HL-60 (cell line): ENCODE data around the gene SYT13.

Source experiments
- DNase-seq, 2 experiments: peaks; one replicate each; pipeline ENCODE4 v3.0.0-alpha.2; 2010 to 2020; ENCODE audit warnings: low read depth in 1 of 2, low spot score in 1 of 2
- H3K27ac ChIP-seq: fragments of 250-450 bp; sonication (Bioruptor Pico); replicated peaks from 2 replicates; pipeline ENCODE4 v1.5.1; 2020; ENCODE audit warnings: mild to moderate bottlenecking, moderate library complexity
- H3K27me3 ChIP-seq: fragments of 250-450 bp; sonication (Bioruptor Pico); 2 replicates; pipeline ENCODE4 v1.5.1; 2021; ENCODE audit warnings: mild to moderate bottlenecking, moderate library complexity; ENCODE audit not compliant: insufficient read depth, poor library complexity, severe bottlenecking
- H3K4me3 ChIP-seq: replicated peaks from 2 replicates; pipeline ENCODE4 v1.5.1; 2011; ENCODE audit warnings: mild to moderate bottlenecking, control low read depth, low read length; ENCODE audit not compliant: insufficient read depth
- GABPA ChIP-seq: IDR thresholded peaks from 2 replicates; pipeline ENCODE4 v1.6.1; 2012; ENCODE audit warnings: low read depth
- POLR2AphosphoS5 ChIP-seq: IDR thresholded peaks from 2 replicates; pipeline ENCODE4 v1.6.1; 2012; ENCODE audit warnings: low read depth
- REST ChIP-seq: IDR thresholded peaks from 2 replicates; pipeline ENCODE4 v1.6.1; 2012; ENCODE audit warnings: low read depth; ENCODE audit not compliant: insufficient replicate concordance
- SPI1 ChIP-seq: IDR thresholded peaks from 2 replicates; pipeline ENCODE4 v1.6.1; 2012; ENCODE audit warnings: low read depth, mild to moderate bottlenecking, borderline replicate concordance
- TF ChIP-seq, protein P1 (sequence below): IDR thresholded peaks from one replicate; pipeline ENCODE4 v1.5.1; 2011; ENCODE audit warnings: low read length, control low read depth, inconsistent platforms; ENCODE audit not compliant: insufficient read depth

Gene SYT13

GRCh38 chr11:45248501-45249011 lies 37.6 kb downstream of the SYT13 start:
- H3K27me3 ChIP-seq: peaks cover 2% of the 10 kb centered on the region
- H3K27ac ChIP-seq: no peak overlapping the region
- TF ChIP-seq REST (no peak), SPI1 (no peak), GABPA (no peak)
- no peak overlapping the region for H3K4me3 ChIP-seq
- no peak for DNase-seq

DNA sequence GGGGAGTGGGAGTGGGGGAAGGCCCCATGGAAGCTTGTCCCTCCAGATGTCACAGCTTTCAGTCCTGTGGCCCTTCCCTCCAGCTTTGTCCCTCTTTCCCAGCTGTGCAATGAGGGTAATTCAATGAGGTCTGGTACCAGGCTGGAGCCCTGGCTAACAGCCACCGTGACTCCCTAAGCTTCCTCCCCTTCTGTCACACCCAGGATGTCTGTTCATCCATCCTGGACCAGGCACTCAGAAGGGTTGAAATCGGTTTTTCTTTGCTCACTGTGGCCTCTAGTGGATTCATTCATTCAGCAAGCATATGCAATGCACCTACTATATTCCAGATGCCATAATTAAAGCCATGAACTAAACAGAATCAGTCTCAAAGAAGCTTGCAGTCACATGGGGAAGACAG lies 38.7 kb downstream of the SYT13 start:
- H3K27ac ChIP-seq: no peak overlapping the region
- peaks cover 2% of the 10 kb centered on the region for H3K27me3 ChIP-seq
- TF ChIP-seq SPI1 (no peak), POLR2AphosphoS5 (no peak), REST (no peak), GABPA (no peak)
- TF ChIP-seq, protein P1, sequence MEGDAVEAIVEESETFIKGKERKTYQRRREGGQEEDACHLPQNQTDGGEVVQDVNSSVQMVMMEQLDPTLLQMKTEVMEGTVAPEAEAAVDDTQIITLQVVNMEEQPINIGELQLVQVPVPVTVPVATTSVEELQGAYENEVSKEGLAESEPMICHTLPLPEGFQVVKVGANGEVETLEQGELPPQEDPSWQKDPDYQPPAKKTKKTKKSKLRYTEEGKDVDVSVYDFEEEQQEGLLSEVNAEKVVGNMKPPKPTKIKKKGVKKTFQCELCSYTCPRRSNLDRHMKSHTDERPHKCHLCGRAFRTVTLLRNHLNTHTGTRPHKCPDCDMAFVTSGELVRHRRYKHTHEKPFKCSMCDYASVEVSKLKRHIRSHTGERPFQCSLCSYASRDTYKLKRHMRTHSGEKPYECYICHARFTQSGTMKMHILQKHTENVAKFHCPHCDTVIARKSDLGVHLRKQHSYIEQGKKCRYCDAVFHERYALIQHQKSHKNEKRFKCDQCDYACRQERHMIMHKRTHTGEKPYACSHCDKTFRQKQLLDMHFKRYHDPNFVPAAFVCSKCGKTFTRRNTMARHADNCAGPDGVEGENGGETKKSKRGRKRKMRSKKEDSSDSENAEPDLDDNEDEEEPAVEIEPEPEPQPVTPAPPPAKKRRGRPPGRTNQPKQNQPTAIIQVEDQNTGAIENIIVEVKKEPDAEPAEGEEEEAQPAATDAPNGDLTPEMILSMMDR: no peak
- no peak for DNase-seq
- H3K4me3 ChIP-seq: no peak overlapping the region

DNA sequence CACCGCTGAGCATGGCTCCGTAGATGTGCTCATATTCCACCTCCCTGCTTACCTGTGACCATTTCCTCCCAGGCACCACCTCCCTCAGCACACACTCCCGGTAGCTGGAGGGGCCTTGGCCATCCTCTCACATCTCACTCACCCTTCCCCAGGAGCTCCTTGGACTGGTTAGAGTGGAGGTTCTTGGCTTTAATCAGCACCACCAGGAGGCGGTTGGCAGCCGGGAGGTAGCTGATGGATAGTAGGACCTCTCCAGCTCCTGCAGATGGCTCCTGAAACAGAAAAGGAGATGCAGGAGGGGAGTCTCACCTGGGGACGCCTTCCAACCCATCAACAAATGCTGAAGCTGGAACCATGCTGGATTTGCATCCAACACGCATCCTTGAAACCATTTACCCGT lies 39.9 kb downstream of the SYT13 start:
- Histone ChIP-seq H3K27me3 (peaks cover 2% of the 10 kb centered on the region), H3K27ac (no peak overlapping the region), H3K4me3 (no peak overlapping the region)
- DNase-seq: no peak
- TF ChIP-seq SPI1: no peak
- TF ChIP-seq POLR2AphosphoS5: no peak
- TF ChIP-seq GABPA: no peak
- no peak for TF ChIP-seq REST
- TF ChIP-seq, protein P1: no peak
